AG04449 (cell line): ENCODE data around the gene SCN8A.

Experiments used
- CTCF ChIA-PET: fragments of 350-600 bp; formaldehyde crosslinking; extraction: SDS; loops from one replicate; lab custom pipeline; 2021; ENCODE audit warnings: antibody characterized with exemption; lab: Yijun Ruan, JAX
- POLR2A ChIA-PET: fragments of 400-600, 350-600 bp; formaldehyde crosslinking; extraction: SDS; loops from one replicate; lab custom pipeline; 2020; ENCODE audit warnings: antibody characterized with exemption, inconsistent platforms; lab: Yijun Ruan, JAX
- DNase-seq: peaks from one replicate; pipeline ENCODE4 v3.0.0-alpha.2; 2010; ENCODE audit warnings: low read depth, low spot score
- H3K4me3 ChIP-seq: 2 replicates; pipeline ENCODE4 v1.5.1; 2011; ENCODE audit warnings: low read depth, mild to moderate bottlenecking, control low read depth, low read length
- CTCF ChIP-seq: IDR thresholded peaks from one replicate; pipeline ENCODE4 v1.5.1; 2011; ENCODE audit warnings: mild to moderate bottlenecking, moderate library complexity, low read length, control low read depth, inconsistent platforms; ENCODE audit not compliant: insufficient read depth; ENCODE audit errors: missing control alignments

The SCN8A gene

GRCh38 chr12:51811203-51812202, 220.5 kb downstream of the SCN8A start:
- TF ChIP-seq CTCF, result no peak
- no peak for DNase-seq
- ChIA-PET POLR2A (no interaction called here), CTCF (interaction anchor here (1.0 to 4.3 kb wide), 4 partner anchors 8 to 279 kb away, joined by 3 to 30 read pairs (median 5); no protein-coding TSS in a partner anchor)
- H3K4me3 ChIP-seq, result no peak overlapping the region

- ChIA-PET CTCF (interaction anchor here (1.4 to 5.5 kb wide), 9 partner anchors 8 to 392 kb away, joined by 4 to 39 read pairs (median 14); partner anchors contain the start of gene SLC4A8), POLR2A (no interaction called here)
- no peak overlapping the region for H3K4me3 ChIP-seq
- TF ChIP-seq CTCF, result no peak
- DNase-seq, result no peak
These were observed 221.8 kb downstream of the SCN8A start for GRCh38 chr12:51812871-51813270.

GRCh38 chr12:51813931-51814310, 222.9 kb downstream of the SCN8A start:
- DNase-seq, result no peak
- POLR2A ChIA-PET, result interaction anchor here (0.8 kb wide), 1 partner anchor 102 kb away, joined by 5 read pairs; no protein-coding TSS in a partner anchor
- CTCF ChIA-PET, result interaction anchor here (0.7 to 5.5 kb wide), 13 partner anchors 9 to 393 kb away, joined by 3 to 39 read pairs (median 6); partner anchors contain the start of gene SLC4A8
- no peak for TF ChIP-seq CTCF
- peak overlapping the region; percentile 52 for H3K4me3 ChIP-seq

GRCh38 chr12:51814311-51815088, 223.5 kb downstream of the SCN8A start:
- peak; percentile 84 for TF ChIP-seq CTCF
- CTCF ChIA-PET, result interaction anchor here (0.9 to 5.5 kb wide), 13 partner anchors 10 to 394 kb away, joined by 3 to 39 read pairs (median 6); partner anchors contain the start of gene SLC4A8

GRCh38 chr12:51815571-51815970, 224.5 kb downstream of the SCN8A start:
- TF ChIP-seq CTCF, result no peak
- ChIA-PET CTCF (interaction anchor here (1.9 to 5.5 kb wide), 6 partner anchors 9 to 395 kb away, joined by 6 to 39 read pairs (median 26); no protein-coding TSS in a partner anchor), POLR2A (no interaction called here)
- no peak for DNase-seq
- no peak overlapping the region for H3K4me3 ChIP-seq

More at GRCh38 chr12:51814311-51815088, 223.5 kb downstream of the SCN8A start:
- H3K4me3 ChIP-seq, result peak overlapping the region; percentile 52
- no peak for DNase-seq
- POLR2A ChIA-PET, result interaction anchor here (0.8 kb wide), 1 partner anchor 103 kb away, joined by 5 read pairs; no protein-coding TSS in a partner anchor
